AG20443 (cell line): Measurements from ENCODE around the gene TFAP2D.

Source experiments
- DNase-seq: peaks from one replicate; pipeline ENCODE4 v3.0.0; 2012; ENCODE audit warnings: low spot score, mixed read lengths

Gene TFAP2D

GRCh38 chr6:50713226-50713625 lies at the start of gene TFAP2D:
Gene TFAP2D (plus strand): TSS chr6:50713526. CDS start chr6:50714056, 530 bp downstream.
- DNase-seq: no peak

GRCh38 chr6:50663806-50664205 lies 49.5 kb upstream of the TFAP2D start:
- DNase-seq: no peak

- no peak for DNase-seq
Observed at GRCh38 chr6:50666089-50666488, 47.2 kb upstream of the TFAP2D start.

- no peak for DNase-seq
Observed at GRCh38 chr6:50681213-50681824, 32.0 kb upstream of the TFAP2D start.

- DNase-seq: no peak
Observed at GRCh38 chr6:50689210-50689609, 24.1 kb upstream of the TFAP2D start.

GRCh38 chr6:50691814-50692495 lies 21.4 kb upstream of the TFAP2D start:
- no peak for DNase-seq

GRCh38 chr6:50698546-50698945 lies 14.8 kb upstream of the TFAP2D start:
- no peak for DNase-seq

- DNase-seq: no peak
Observed at GRCh38 chr6:50699051-50699775, 14.1 kb upstream of the TFAP2D start.

- no peak for DNase-seq
Observed at GRCh38 chr6:50706575-50706974, 6.8 kb upstream of the TFAP2D start.

GRCh38 chr6:50707191-50707590 lies 6.1 kb upstream of the TFAP2D start:
- no peak for DNase-seq

GRCh38 chr6:50707652-50708300 lies 5.5 kb upstream of the TFAP2D start:
- no peak for DNase-seq

GRCh38 chr6:50708664-50709365 lies 4.5 kb upstream of the TFAP2D start:
- no peak for DNase-seq

- DNase-seq: no peak
Observed at GRCh38 chr6:50709366-50709734, 4.0 kb upstream of the TFAP2D start.

- DNase-seq: no peak
Observed at GRCh38 chr6:50711686-50712085, 1.6 kb upstream of the TFAP2D start.

GRCh38 chr6:50712291-50712690 lies 1.0 kb upstream of the TFAP2D start:
- no peak for DNase-seq

GRCh38 chr6:50713977-50714486 lies 706 bp downstream of the TFAP2D start:
- DNase-seq: no peak

- DNase-seq: no peak
Observed at GRCh38 chr6:50714487-50715379, 1.4 kb downstream of the TFAP2D start.

GRCh38 chr6:50716899-50717509 lies 3.7 kb downstream of the TFAP2D start:
- no peak for DNase-seq

GRCh38 chr6:50717734-50718457 lies 4.6 kb downstream of the TFAP2D start:
- no peak for DNase-seq

GRCh38 chr6:50718566-50718965 lies 5.2 kb downstream of the TFAP2D start:
- no peak for DNase-seq
